Stomach (tissue), 9 donors: ENCODE results near the gene ALOX15B. TPM values are rescaled to one million over a fixed set of nuclear protein-coding genes. Genes with fewer than 3 reads are reported as not detected.

Source experiments
- DNase-seq, 2 donors: peaks; one replicate each; pipeline versions ENCODE4 v3.0.0 to v3.0.0-alpha.2; 2013 to 2019
- H3K27ac ChIP-seq, 5 donors: fragments of 200-600 bp in 4 of 5; sonication (generic) in 4 of 5; one replicate each; pipeline ENCODE4 v1.5.1; 2013 to 2019; ENCODE audit warnings: mild to moderate bottlenecking in 1 of 5, moderate library complexity in 1 of 5
- H3K27me3 ChIP-seq, 3 donors: fragments of 200-600 bp; sonication (generic); one replicate each; pipeline ENCODE4 v1.5.1; 2017 to 2019; ENCODE audit warnings: mixed run types in 1 of 3
- H3K36me3 ChIP-seq, 4 donors: fragments of 200-600 bp; sonication (generic); 1 replicate in 3 of 4; 2 replicates in 1 of 4; pipeline ENCODE4 v1.5.1; 2016 to 2019
- H3K4me1 ChIP-seq, 4 donors: fragments of 200-600 bp; sonication (generic); one replicate each; pipeline ENCODE4 v1.5.1; 2016 to 2019
- H3K4me3 ChIP-seq, 4 donors: fragments of 200-600 bp; sonication (generic) in 3 of 4; one replicate each; pipeline ENCODE4 v1.5.1; 2016 to 2019; ENCODE audit warnings: mild to moderate bottlenecking in 1 of 4
- H3K9me3 ChIP-seq, 4 donors: fragments of 200-600 bp; sonication (generic); one replicate each; pipeline ENCODE4 v1.5.1; 2016 to 2019
- CTCF ChIP-seq, 7 experiments: fragments of 450-650 bp in 4 of 7; fragments of 200-600 bp in 3 of 7; sonication (generic) in 3 of 7; IDR thresholded peaks; one replicate each; pipeline ENCODE4 v1.5.1; 2016 to 2019; ENCODE audit warnings: antibody characterized with exemption in 7 of 7, control low read depth in 2 of 7, mild to moderate bottlenecking in 1 of 7
- EP300 ChIP-seq: sonication (generic); formaldehyde crosslinking; IDR thresholded peaks from one replicate; pipeline ENCODE4 v1.6.1; 2017; ENCODE audit warnings: antibody characterized with exemption
- POLR2A ChIP-seq, 4 donors: fragments of 450-650 bp; IDR thresholded peaks; one replicate each; pipeline ENCODE4 v1.6.1; 2016; ENCODE audit warnings: antibody characterized with exemption in 4 of 4, control low read depth in 2 of 4, mild to moderate bottlenecking in 1 of 4, moderate library complexity in 1 of 4
- POLR2AphosphoS5 ChIP-seq, 3 donors: sonication (generic); formaldehyde crosslinking; IDR thresholded peaks; one replicate each; pipeline ENCODE4 v1.6.1; 2016; ENCODE audit warnings: antibody characterized with exemption in 3 of 3
- WGBS, 5 donors: extraction: QIAGEN DNeasy Blood & Tissue Kit in 3 of 5; methylation state at CpG; one replicate each; pipeline versions ENCODE4 v1.1.5 to v1.1.7; 2013 to 2018; 5-methylcytosine and 5-hydroxymethylcytosine counted together
- intact Hi-C: fragments of 100-400 bp; cut with DNase I; formaldehyde crosslinking; loops from one replicate; pipeline ENCODE4 v1.15.1; 2023; ENCODE audit warnings: low total_unique reads
- polyA plus RNA-seq, 3 donors: library from polyadenylated mRNA; stranded (reverse); fragments of 200-250 nt; gene quantifications; one replicate each; pipeline ENCODE4 v1.2.3, GENCODE V29; 2013
- small RNA-seq, 4 donors: library from RNA; depleted of rRNA; stranded (forward); fragments of <200 nt; gene quantifications; one replicate each; pipeline ENCODE3, GENCODE V24; 2016
- total RNA-seq, 5 donors: library from RNA; depleted of rRNA; stranded (reverse); fragments of >200 nt; gene quantifications; one replicate each; pipeline versions ENCODE4 v1.1.0 to v1.2.3, GENCODE V29; 2014 to 2016
- donor health status: healthy with polysubstance abuse.
- donor health status: Bipolar disorder and iron deficiency.
- donor health status: healthy.

Gene ALOX15B
- total and polyA plus RNA-seq, 8 donors, result 1.5 to 10.5 (median 2.9) TPM; not detected in 1

DNA sequence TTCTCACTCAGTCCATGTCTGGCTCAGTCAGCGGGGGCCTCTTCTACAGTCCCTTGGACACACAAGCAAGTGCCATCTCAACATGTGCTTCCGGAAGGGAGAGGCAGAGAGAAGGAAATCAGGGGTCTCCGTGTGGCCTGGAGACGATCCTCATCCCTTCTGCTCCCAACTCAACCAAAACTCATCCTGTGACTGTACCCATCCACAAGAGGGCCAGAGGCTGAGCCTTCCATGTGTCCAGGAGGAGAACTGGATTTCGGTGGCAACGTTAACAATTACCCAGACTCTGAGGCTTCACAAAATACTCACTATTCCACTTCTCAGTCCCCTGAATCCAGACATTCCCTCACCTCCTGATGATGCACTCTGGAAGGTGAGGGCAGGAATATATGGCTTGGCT is 56.5 kb downstream of the ALOX15B start:
- H3K36me3 ChIP-seq, result no peaks in the 10 kb centered on the region
- H3K9me3 ChIP-seq, result no peaks in the 10 kb centered on the region
- DNase-seq, result no peak
- H3K27ac ChIP-seq, result no peak overlapping the region
- no peaks in the 10 kb centered on the region for H3K4me1 ChIP-seq
- TF ChIP-seq POLR2A (IDR thresholded peaks at IDR 0.05), result no peak
- no peak for TF ChIP-seq EP300
- no peak for TF ChIP-seq POLR2AphosphoS5 (IDR thresholded peaks at IDR 0.05)
- TF ChIP-seq CTCF (IDR thresholded peaks at IDR 0.05), result no peak
- no peak overlapping the region for H3K4me3 ChIP-seq
- 75 to 91% (median 81%) methylated on average over 6 of the region's 6 CpGs for WGBS, 5 donors
- peaks cover 0 to 65% (median 20%) of the 10 kb centered on the region in 3 donors for H3K27me3 ChIP-seq
- intact Hi-C loops, result no loop called here

DNA sequence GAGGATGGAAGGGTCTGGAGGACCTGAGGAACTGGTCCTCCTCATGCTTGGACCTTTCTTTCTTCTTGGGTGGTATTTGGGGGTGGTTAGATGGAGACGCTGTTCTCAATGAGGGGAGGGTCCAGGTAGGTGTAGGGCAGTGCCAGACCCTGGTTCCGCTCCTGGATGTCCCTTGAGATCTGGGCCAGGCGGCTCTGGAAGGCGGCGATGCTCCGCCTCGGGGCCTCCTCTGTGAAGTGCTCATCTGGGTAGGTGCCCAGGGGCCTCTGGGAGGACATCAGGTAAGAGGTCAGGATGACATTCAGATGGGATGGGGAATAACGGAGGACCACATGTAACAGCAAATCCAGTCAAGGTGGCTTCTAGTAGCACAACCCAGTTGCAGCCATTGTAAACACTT is 57.7 kb downstream of the ALOX15B start:
- no peaks in the 10 kb centered on the region for H3K36me3 ChIP-seq
- DNase-seq, result no peak
- H3K4me3 ChIP-seq, result no peak overlapping the region
- H3K27ac ChIP-seq, result no peak overlapping the region
- H3K9me3 ChIP-seq, result no peaks in the 10 kb centered on the region
- TF ChIP-seq CTCF (IDR thresholded peaks at IDR 0.05), result no peak
- TF ChIP-seq POLR2A (IDR thresholded peaks at IDR 0.05), result no peak
- no peak for TF ChIP-seq POLR2AphosphoS5 (IDR thresholded peaks at IDR 0.05)
- 84 to 93% (median 92%) methylated on average over 8 of the region's 8 CpGs for WGBS, 5 donors
- H3K27me3 ChIP-seq, result peaks cover 0 to 53% (median 12%) of the 10 kb centered on the region in 3 donors
- intact Hi-C loops, result no loop called here
- H3K4me1 ChIP-seq, result no peaks in the 10 kb centered on the region

Small RNAs within 50 kb of the gene (small RNA-seq; reads per million reads assigned to genes)
- 0 reads per million in 4 donors for gene MIR4314

Other genes with a start within 250 kb of the ALOX15B start
- 10 to 100 TPM in 4 of 5 donors, 1 to 10 TPM in 1; 7.5 to 27.2 (median 12.9) TPM for gene KDM6B, start 204.8 kb upstream of the ALOX15B start, total RNA-seq
- gene KDM6B, start 204.8 kb upstream of the ALOX15B start, polyA plus RNA-seq, result 1 to 10 TPM; 4.6 to 9.6 (median 6.0) TPM
- 1 to 10 TPM in 3 of 5 donors, not detected in 2; 1.8 to 3.8 (median 3.5) TPM for gene TMEM88, start 184.0 kb upstream of the ALOX15B start, total RNA-seq
- 10 to 100 TPM; 17.0 to 36.0 (median 17.4) TPM for gene TMEM88, start 184.0 kb upstream of the ALOX15B start, polyA plus RNA-seq
- 100 to 1,000 TPM in 2 of 5 donors, 10 to 100 TPM in 3; 42.0 to 281 (median 94.5) TPM for gene NAA38, start 181.5 kb upstream of the ALOX15B start, total RNA-seq
- 100 to 1,000 TPM; 131 to 153 (median 151) TPM for gene NAA38, start 181.5 kb upstream of the ALOX15B start, polyA plus RNA-seq
- gene CYB5D1, start 181.1 kb upstream of the ALOX15B start, total RNA-seq, result 10 to 100 TPM in 1 of 5 donors, 1 to 10 TPM in 3, not detected in 1; 1.8 to 12.0 (median 3.3) TPM
- 1 to 10 TPM; 4.9 to 9.0 (median 5.3) TPM for gene CYB5D1, start 181.1 kb upstream of the ALOX15B start, polyA plus RNA-seq
- 100 to 1,000 TPM in 1 of 5 donors, 10 to 100 TPM in 4; 43.0 to 190 (median 60.7) TPM for gene CHD3, start 150.3 kb upstream of the ALOX15B start, total RNA-seq
- gene CHD3, start 150.3 kb upstream of the ALOX15B start, polyA plus RNA-seq, result 10 to 100 TPM; 51.9 to 97.3 (median 69.1) TPM
- 1 to 10 TPM in 4 of 5 donors, not detected in 1; 1.0 to 9.3 (median 6.0) TPM for gene RNF227, start 122.8 kb upstream of the ALOX15B start, total RNA-seq
- gene RNF227, start 122.8 kb upstream of the ALOX15B start, polyA plus RNA-seq, result 1 to 10 TPM; 1.1 to 3.4 (median 1.2) TPM
- gene KCNAB3, start 109.2 kb upstream of the ALOX15B start, total RNA-seq, result 1 to 10 TPM in 3 of 5 donors, under 1 TPM in 1, not detected in 1; 0.37 to 7.8 (median 4.9) TPM
- 1 to 10 TPM in 1 of 3 donors, under 1 TPM in 2; 0.31 to 2.9 (median 0.87) TPM for gene KCNAB3, start 109.2 kb upstream of the ALOX15B start, polyA plus RNA-seq
- gene TRAPPC1, start 107.1 kb upstream of the ALOX15B start, total RNA-seq, result 10 to 100 TPM; 20.2 to 90.7 (median 43.2) TPM
- 100 to 1,000 TPM; 111 to 148 (median 116) TPM for gene TRAPPC1, start 107.1 kb upstream of the ALOX15B start, polyA plus RNA-seq
- 100 to 1,000 TPM in 1 of 5 donors, 10 to 100 TPM in 4; 12.9 to 146 (median 29.5) TPM for gene CNTROB, start 106.9 kb upstream of the ALOX15B start, total RNA-seq
- 10 to 100 TPM; 15.3 to 24.2 (median 20.0) TPM for gene CNTROB, start 106.9 kb upstream of the ALOX15B start, polyA plus RNA-seq
- gene GUCY2D, start 36.4 kb upstream of the ALOX15B start, total RNA-seq, result not detected
- gene GUCY2D, start 36.4 kb upstream of the ALOX15B start, polyA plus RNA-seq, result under 1 TPM in 1 of 3 donors, not detected in 2; 0.25 TPM
- gene ALOX12B, start 48.7 kb downstream of the ALOX15B start, total RNA-seq, result not detected
- under 1 TPM in 1 of 3 donors, not detected in 2; 0.88 TPM for gene ALOX12B, start 48.7 kb downstream of the ALOX15B start, polyA plus RNA-seq
- gene ALOXE3, start 79.5 kb downstream of the ALOX15B start, total RNA-seq, result not detected
- gene ALOXE3, start 79.5 kb downstream of the ALOX15B start, polyA plus RNA-seq, result under 1 TPM in 2 of 3 donors, not detected in 1; 0.12 to 0.43 TPM
- gene HES7, start 85.0 kb downstream of the ALOX15B start, total RNA-seq, result not detected
- under 1 TPM in 2 of 3 donors, not detected in 1; 0.58 to 0.92 TPM for gene HES7, start 85.0 kb downstream of the ALOX15B start, polyA plus RNA-seq
- 100 to 1,000 TPM in 3 of 5 donors, 10 to 100 TPM in 2; 16.2 to 163 (median 137) TPM for gene PER1, start 113.3 kb downstream of the ALOX15B start, total RNA-seq
- 10 to 100 TPM; 47.2 to 69.4 (median 66.7) TPM for gene PER1, start 113.3 kb downstream of the ALOX15B start, polyA plus RNA-seq
- gene VAMP2, start 123.9 kb downstream of the ALOX15B start, total RNA-seq, result 100 to 1,000 TPM in 1 of 5 donors, 10 to 100 TPM in 2, 1 to 10 TPM in 2; 6.7 to 104 (median 17.3) TPM
- 10 to 100 TPM; 32.4 to 58.8 (median 43.1) TPM for gene VAMP2, start 123.9 kb downstream of the ALOX15B start, polyA plus RNA-seq
- gene TMEM107, start 137.3 kb downstream of the ALOX15B start, total RNA-seq, result 10 to 100 TPM in 3 of 5 donors, 1 to 10 TPM in 2; 5.2 to 37.6 (median 14.9) TPM
- gene TMEM107, start 137.3 kb downstream of the ALOX15B start, polyA plus RNA-seq, result 10 to 100 TPM in 1 of 3 donors, 1 to 10 TPM in 2; 6.3 to 10.3 (median 8.0) TPM
- 10 to 100 TPM in 2 of 5 donors, 1 to 10 TPM in 2, under 1 TPM in 1; 0.58 to 70.1 (median 4.6) TPM for gene BORCS6, start 151.1 kb downstream of the ALOX15B start, total RNA-seq
- 1 to 10 TPM; 6.6 to 9.2 (median 7.9) TPM for gene BORCS6, start 151.1 kb downstream of the ALOX15B start, polyA plus RNA-seq
- gene AURKB, start 171.5 kb downstream of the ALOX15B start, total RNA-seq, result 10 to 100 TPM in 2 of 5 donors, 1 to 10 TPM in 3; 1.0 to 66.0 (median 2.3) TPM
- gene AURKB, start 171.5 kb downstream of the ALOX15B start, polyA plus RNA-seq, result 10 to 100 TPM in 2 of 3 donors, 1 to 10 TPM in 1; 8.2 to 24.9 (median 10.7) TPM
- 100 to 1,000 TPM in 1 of 5 donors, 10 to 100 TPM in 4; 12.9 to 105 (median 40.1) TPM for gene CTC1, start 209.0 kb downstream of the ALOX15B start, total RNA-seq
- 1 to 10 TPM; 3.7 to 9.9 (median 9.7) TPM for gene CTC1, start 209.0 kb downstream of the ALOX15B start, polyA plus RNA-seq
- 10 to 100 TPM in 4 of 5 donors, 1 to 10 TPM in 1; 5.9 to 68.7 (median 25.3) TPM for gene PFAS, start 210.2 kb downstream of the ALOX15B start, total RNA-seq
- gene PFAS, start 210.2 kb downstream of the ALOX15B start, polyA plus RNA-seq, result 10 to 100 TPM in 1 of 3 donors, 1 to 10 TPM in 2; 4.6 to 10.2 (median 6.3) TPM
- gene RANGRF, start 249.6 kb downstream of the ALOX15B start, total RNA-seq, result 10 to 100 TPM in 1 of 5 donors, 1 to 10 TPM in 3, not detected in 1; 2.9 to 25.4 (median 7.6) TPM
- gene RANGRF, start 249.6 kb downstream of the ALOX15B start, polyA plus RNA-seq, result 10 to 100 TPM; 48.5 to 59.2 (median 54.1) TPM